ENCODE results near the gene IGDCC3. TPM values are rescaled to one million over a fixed set of nuclear protein-coding genes. Genes with fewer than 3 reads are reported as not detected.

The IGDCC3 gene
- total RNA-seq, 2 donors from 2014 or later: not detected

DNA sequence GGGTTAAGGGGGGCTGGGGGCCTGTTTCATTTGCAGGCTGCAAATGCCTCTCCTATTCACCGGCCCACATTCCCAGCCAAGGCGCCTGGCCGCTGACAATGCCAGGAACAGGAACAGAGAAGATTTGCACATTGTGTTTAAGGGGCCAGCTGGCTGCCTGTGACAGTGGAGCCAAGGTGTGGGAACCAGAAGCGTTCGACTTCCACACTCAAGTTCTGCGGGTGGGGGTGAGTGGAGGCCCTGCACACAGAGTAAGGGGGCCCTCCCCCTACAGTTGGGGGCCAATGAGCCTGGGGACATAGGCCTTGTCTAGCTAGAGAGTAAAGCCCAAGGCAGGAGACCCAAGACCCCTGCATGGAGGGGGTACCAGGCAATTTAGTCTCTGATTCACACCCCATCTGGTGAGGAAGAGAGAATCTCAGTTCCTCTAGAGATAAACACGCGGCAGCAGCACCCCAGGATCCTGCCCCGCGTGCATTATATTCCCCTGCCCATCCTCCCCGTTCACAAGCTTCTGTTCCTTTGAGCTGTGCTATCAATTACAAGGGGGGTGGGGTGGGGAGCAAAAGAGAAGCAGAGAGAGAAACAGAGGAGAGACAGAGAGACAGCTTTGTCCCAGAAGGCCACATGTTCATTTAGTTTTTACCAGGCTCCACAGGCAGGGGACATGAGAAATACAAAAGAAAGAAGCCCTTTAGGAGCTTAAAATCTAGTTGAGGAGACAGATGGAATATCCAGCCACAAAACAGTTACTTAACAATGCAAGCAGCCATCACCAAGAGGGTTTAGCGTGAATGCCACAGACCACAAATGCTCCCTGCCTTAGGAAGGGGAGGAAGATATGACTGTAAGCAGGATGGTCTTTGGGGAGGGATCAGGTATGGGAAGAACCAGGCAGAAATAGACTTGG lies 9.2 kb downstream of the IGDCC3 start:
- H3K9me3 ChIP-seq: no peaks in the 10 kb centered on the region
- H3K27ac ChIP-seq: no peak overlapping the region
- no peaks in the 10 kb centered on the region for H3K4me1 ChIP-seq
- no peak overlapping the region for H3K4me3 ChIP-seq
- no peaks in the 10 kb centered on the region for H3K27me3 ChIP-seq
- no peak for DNase-seq (ENCODE audit: low spot score)
- TF ChIP-seq, protein P1, sequence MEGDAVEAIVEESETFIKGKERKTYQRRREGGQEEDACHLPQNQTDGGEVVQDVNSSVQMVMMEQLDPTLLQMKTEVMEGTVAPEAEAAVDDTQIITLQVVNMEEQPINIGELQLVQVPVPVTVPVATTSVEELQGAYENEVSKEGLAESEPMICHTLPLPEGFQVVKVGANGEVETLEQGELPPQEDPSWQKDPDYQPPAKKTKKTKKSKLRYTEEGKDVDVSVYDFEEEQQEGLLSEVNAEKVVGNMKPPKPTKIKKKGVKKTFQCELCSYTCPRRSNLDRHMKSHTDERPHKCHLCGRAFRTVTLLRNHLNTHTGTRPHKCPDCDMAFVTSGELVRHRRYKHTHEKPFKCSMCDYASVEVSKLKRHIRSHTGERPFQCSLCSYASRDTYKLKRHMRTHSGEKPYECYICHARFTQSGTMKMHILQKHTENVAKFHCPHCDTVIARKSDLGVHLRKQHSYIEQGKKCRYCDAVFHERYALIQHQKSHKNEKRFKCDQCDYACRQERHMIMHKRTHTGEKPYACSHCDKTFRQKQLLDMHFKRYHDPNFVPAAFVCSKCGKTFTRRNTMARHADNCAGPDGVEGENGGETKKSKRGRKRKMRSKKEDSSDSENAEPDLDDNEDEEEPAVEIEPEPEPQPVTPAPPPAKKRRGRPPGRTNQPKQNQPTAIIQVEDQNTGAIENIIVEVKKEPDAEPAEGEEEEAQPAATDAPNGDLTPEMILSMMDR (IDR thresholded peaks at IDR 0.05): no peak
- no peaks in the 10 kb centered on the region for H3K36me3 ChIP-seq

DNA sequence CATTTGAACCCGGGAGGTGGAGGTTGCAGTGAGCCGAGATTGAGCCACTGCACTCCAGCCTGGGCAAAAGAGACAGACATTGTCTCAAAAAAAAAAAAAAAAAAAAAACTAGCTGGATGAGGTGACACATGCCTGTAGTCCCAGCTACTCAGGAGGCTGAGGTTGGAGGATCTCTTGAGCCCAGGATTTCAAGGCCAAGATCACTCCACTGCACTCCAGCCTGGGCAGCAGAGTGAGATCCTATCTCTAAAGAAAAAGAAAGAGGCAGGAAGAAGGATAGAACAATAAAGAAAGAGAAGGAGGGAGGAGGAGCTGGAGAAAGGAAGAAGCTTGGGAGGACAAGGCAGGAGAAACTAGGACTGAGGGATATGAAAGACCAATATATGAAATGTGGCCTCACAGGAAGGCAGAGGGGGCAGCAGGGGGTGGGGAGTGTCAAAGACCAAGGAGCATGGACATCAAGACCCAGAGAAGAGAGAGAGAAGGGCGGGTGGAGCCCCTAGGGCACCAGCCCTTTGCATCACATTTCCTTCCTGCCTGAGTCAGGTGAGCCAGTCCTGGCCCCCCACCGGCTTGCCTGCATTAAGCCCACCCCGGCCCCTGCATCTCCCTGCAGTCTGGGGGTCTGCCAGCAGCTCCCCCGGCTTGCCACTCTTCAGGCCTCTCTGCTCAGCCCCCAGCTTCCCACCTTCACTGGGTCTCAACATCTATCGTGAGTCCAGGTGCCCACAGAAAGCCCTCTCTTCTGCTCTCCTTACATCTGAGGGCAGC lies 11.5 kb downstream of the IGDCC3 start:
- no peak overlapping the region for H3K4me3 ChIP-seq
- TF ChIP-seq, protein P1 (IDR thresholded peaks at IDR 0.05): no peak
- no peaks in the 10 kb centered on the region for H3K4me1 ChIP-seq
- DNase-seq (ENCODE audit: low spot score): no peak
- no peaks in the 10 kb centered on the region for H3K27me3 ChIP-seq
- no peak overlapping the region for H3K27ac ChIP-seq
- no peaks in the 10 kb centered on the region for H3K36me3 ChIP-seq
- H3K9me3 ChIP-seq: no peaks in the 10 kb centered on the region

DNA sequence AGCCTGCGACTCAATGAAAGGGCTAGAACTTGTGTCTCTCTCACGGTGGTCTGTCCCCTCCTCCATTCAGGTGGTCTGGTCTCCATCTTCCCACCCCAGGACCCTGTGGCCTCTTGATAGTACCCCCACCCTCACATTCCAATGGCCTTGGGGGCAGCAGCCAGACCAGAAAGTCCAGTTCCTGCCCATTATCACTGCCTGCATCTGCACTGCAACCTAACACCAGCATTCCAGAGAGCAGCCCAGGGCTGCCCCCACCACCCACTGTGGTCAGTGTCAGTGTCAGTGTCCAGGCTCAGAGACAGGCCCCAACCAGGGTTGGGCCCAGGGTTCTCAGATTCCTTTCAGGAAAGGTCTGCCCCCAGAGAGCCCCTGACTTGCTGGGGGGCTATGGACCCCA lies 12.6 kb downstream of the IGDCC3 start:
- TF ChIP-seq, protein P1 (IDR thresholded peaks at IDR 0.05): no peak
- Histone ChIP-seq H3K27me3 (no peaks in the 10 kb centered on the region), H3K4me3 (no peak overlapping the region), H3K9me3 (no peaks in the 10 kb centered on the region), H3K36me3 (no peaks in the 10 kb centered on the region), H3K27ac (no peak overlapping the region), H3K4me1 (no peaks in the 10 kb centered on the region)
- no peak for DNase-seq (ENCODE audit: low spot score)

DNA sequence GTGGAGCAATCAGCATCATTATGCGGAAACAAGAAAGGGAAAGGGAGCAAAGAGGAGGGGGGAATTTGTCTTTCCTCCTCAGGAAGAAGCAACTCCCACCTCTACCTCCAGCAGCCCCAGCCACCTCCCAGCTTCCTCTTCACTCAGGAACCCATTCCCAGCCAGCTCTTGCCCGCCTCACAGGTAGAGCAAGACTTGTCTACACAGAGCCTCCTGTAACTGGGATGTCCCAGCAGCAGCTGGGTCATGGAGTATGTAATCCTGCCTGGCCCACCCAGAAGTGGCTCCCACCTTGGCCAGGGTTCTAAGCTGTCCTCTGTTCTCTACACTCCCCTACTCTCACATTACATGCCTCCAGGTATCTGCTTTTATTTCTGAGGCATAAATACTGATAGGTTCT lies 14.0 kb downstream of the IGDCC3 start:
- TF ChIP-seq, protein P1 (IDR thresholded peaks at IDR 0.05): no peak
- Histone ChIP-seq H3K4me1 (no peaks in the 10 kb centered on the region), H3K27me3 (no peaks in the 10 kb centered on the region), H3K36me3 (no peaks in the 10 kb centered on the region), H3K27ac (no peak overlapping the region), H3K9me3 (no peaks in the 10 kb centered on the region), H3K4me3 (no peak overlapping the region)
- DNase-seq (ENCODE audit: low spot score): no peak

DNA sequence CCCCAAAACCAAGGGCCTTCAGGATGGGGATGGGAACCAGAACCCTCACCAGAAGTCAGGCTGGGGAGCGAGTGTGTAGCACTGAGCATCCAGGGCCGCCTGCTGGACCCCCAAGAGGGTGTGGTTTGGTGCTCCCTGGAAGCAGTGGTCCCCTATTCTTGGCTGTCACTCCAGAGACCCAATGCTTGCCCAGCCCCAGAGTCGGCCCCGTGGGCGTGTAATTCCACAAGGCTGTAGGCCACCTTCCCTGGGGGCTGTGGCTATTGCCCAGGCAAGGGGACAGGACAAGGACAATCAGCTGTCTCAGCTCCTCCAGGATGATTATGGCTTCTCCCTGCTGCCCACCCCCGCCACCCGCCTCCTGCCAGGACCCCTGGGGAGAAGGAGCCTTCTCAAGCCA lies 14.5 kb downstream of the IGDCC3 start:
- TF ChIP-seq, protein P1 (IDR thresholded peaks at IDR 0.05): no peak
- no peak for DNase-seq (ENCODE audit: low spot score)
- H3K36me3 ChIP-seq: no peaks in the 10 kb centered on the region
- no peaks in the 10 kb centered on the region for H3K4me1 ChIP-seq
- H3K4me3 ChIP-seq: no peak overlapping the region
- H3K27ac ChIP-seq: no peak overlapping the region
- no peaks in the 10 kb centered on the region for H3K9me3 ChIP-seq
- H3K27me3 ChIP-seq: no peaks in the 10 kb centered on the region
